Measurements from ENCODE around the gene CDH13. TPM values are rescaled to one million over a fixed set of nuclear protein-coding genes. Genes with fewer than 3 reads are reported as not detected.

The CDH13 gene
- total and polyA plus RNA-seq, 10 of the 15 experiments (the other 5 are each of a cell fraction or from before 2014, with no cell fraction given) = under 0.01 to 0.05 TPM; not detected in 8

DNA sequence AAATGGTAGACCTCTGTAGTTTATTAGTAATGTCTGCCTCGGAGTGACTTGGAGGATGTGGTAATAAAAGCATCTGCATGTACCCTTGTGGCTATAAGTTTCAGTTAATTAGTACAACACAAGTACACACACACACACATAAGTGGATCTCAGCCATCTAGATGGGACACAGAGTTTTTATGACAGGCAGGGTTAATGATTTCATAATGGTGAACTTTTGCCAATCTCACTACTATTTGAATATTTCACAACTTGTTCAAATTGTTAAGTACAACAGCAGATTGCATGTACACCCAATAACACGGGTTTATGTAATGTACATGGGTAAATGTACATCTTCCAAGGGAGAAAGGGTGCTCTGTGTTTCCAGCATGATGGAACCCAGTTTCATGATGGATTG, 669.7 kb downstream of the CDH13 start:
- Histone ChIP-seq H3K4me1 (ENCODE audit: control insufficient read depth, insufficient read depth, low read length) (no peaks in the 10 kb centered on the region), H3K4me3 (no peak overlapping the region), H3K4me2 (ENCODE audit: control insufficient read depth, insufficient read depth) (no peak overlapping the region), H3K9ac (ENCODE audit: control insufficient read depth, insufficient read depth, low read length) (no peak overlapping the region), H3K9me3 (replicated peaks; ENCODE audit: control insufficient read depth, insufficient read depth, low read length) (no peaks in the 10 kb centered on the region), H2AFZ (ENCODE audit: control insufficient read depth, low read depth, low read length) (no peak overlapping the region), H4K20me1 (ENCODE audit: control insufficient read depth, insufficient read depth) (no peaks in the 10 kb centered on the region), H3K36me3 (ENCODE audit: control insufficient read depth in 2 of 2, insufficient read depth in 2 of 2, low read length in 1 of 2) (no peaks in the 10 kb centered on the region), H3K79me2 (ENCODE audit: control insufficient read depth, insufficient read depth, low read length) (no peaks in the 10 kb centered on the region), H3K27me3 (replicated peaks in 1 of 2; ENCODE audit: control insufficient read depth in 2 of 2, insufficient read depth in 2 of 2, low read length in 1 of 2) (no peaks in the 10 kb centered on the region), H3K27ac (ENCODE audit: control insufficient read depth, insufficient read depth) (no peak overlapping the region)
- no peak for DNase-seq (ENCODE audit: low read depth, low spot score)
- RAD21 ChIA-PET (ENCODE audit: unreplicated experiment) = no interaction called here
- CTCF ChIA-PET = no interaction called here
- BruUV-seq (replicated peaks) = no TSS peak
- in situ Hi-C loops (cut with MboI) = no loop called here
- SMC1A ChIA-PET (ENCODE audit: uncharacterized antibody, unreplicated experiment) = no interaction called here
- FAIRE-seq = no peak
- intact Hi-C loops (cut with micrococcal nuclease; ENCODE audit: unreplicated experiment) = no loop called here
- POLR2A ChIA-PET = no interaction called here
- no peak for ATAC-seq
- 8% methylated on average over 2 of the region's 2 CpGs for WGBS (ENCODE audit: insufficient coverage, insufficient replicate concordance, low lambda C conversion rate, missing lambda C conversion rate)
- TF ChIP-seq, protein P1, sequence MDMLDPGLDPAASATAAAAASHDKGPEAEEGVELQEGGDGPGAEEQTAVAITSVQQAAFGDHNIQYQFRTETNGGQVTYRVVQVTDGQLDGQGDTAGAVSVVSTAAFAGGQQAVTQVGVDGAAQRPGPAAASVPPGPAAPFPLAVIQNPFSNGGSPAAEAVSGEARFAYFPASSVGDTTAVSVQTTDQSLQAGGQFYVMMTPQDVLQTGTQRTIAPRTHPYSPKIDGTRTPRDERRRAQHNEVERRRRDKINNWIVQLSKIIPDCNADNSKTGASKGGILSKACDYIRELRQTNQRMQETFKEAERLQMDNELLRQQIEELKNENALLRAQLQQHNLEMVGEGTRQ (IDR thresholded peaks at IDR 0.05; ENCODE audit: borderline replicate concordance, low read depth, low read length) = no peak
- TF ChIP-seq, protein P2, sequence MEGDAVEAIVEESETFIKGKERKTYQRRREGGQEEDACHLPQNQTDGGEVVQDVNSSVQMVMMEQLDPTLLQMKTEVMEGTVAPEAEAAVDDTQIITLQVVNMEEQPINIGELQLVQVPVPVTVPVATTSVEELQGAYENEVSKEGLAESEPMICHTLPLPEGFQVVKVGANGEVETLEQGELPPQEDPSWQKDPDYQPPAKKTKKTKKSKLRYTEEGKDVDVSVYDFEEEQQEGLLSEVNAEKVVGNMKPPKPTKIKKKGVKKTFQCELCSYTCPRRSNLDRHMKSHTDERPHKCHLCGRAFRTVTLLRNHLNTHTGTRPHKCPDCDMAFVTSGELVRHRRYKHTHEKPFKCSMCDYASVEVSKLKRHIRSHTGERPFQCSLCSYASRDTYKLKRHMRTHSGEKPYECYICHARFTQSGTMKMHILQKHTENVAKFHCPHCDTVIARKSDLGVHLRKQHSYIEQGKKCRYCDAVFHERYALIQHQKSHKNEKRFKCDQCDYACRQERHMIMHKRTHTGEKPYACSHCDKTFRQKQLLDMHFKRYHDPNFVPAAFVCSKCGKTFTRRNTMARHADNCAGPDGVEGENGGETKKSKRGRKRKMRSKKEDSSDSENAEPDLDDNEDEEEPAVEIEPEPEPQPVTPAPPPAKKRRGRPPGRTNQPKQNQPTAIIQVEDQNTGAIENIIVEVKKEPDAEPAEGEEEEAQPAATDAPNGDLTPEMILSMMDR (IDR thresholded peaks at IDR 0.05 in 2 of 3, conservative IDR thresholded peaks at IDR 0.05 in 1 of 3; ENCODE audit: control insufficient read depth in 2 of 3, extremely low read depth in 1 of 3, insufficient read depth in 1 of 3, low read depth in 3 of 3, low read length in 3 of 3) = no peak
- TF ChIP-seq TCF7 (IDR thresholded peaks at IDR 0.05; ENCODE audit: borderline replicate concordance) (no peak), ZNF207 (IDR thresholded peaks at IDR 0.05; ENCODE audit: borderline replicate concordance) (no peak), NR2C2 (IDR thresholded peaks at IDR 0.05; ENCODE audit: borderline replicate concordance, control insufficient read depth, insufficient read length, low read depth) (no peak), NFYB (IDR thresholded peaks at IDR 0.05; ENCODE audit: insufficient read depth, low read depth, low read length) (no peak), RELA (IDR thresholded peaks at IDR 0.05; ENCODE audit: borderline replicate concordance, partially characterized antibody) (no peak), EED (IDR thresholded peaks at IDR 0.05; ENCODE audit: low read depth) (no peak), SP1 (IDR thresholded peaks at IDR 0.05; ENCODE audit: low read depth, low read length) (no peak), TBL1XR1 (IDR thresholded peaks at IDR 0.05; ENCODE audit: low read depth, low read length) (no peak), NR2C1 (IDR thresholded peaks at IDR 0.05) (no peak)
- TF ChIP-seq, protein P3, sequence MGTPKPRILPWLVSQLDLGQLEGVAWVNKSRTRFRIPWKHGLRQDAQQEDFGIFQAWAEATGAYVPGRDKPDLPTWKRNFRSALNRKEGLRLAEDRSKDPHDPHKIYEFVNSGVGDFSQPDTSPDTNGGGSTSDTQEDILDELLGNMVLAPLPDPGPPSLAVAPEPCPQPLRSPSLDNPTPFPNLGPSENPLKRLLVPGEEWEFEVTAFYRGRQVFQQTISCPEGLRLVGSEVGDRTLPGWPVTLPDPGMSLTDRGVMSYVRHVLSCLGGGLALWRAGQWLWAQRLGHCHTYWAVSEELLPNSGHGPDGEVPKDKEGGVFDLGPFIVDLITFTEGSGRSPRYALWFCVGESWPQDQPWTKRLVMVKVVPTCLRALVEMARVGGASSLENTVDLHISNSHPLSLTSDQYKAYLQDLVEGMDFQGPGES (IDR thresholded peaks at IDR 0.05) = no peak
- TF ChIP-seq, protein P4, sequence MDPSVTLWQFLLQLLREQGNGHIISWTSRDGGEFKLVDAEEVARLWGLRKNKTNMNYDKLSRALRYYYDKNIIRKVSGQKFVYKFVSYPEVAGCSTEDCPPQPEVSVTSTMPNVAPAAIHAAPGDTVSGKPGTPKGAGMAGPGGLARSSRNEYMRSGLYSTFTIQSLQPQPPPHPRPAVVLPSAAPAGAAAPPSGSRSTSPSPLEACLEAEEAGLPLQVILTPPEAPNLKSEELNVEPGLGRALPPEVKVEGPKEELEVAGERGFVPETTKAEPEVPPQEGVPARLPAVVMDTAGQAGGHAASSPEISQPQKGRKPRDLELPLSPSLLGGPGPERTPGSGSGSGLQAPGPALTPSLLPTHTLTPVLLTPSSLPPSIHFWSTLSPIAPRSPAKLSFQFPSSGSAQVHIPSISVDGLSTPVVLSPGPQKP (IDR thresholded peaks at IDR 0.05; ENCODE audit: low read depth, low read length) = no peak
- TF ChIP-seq, protein P5, sequence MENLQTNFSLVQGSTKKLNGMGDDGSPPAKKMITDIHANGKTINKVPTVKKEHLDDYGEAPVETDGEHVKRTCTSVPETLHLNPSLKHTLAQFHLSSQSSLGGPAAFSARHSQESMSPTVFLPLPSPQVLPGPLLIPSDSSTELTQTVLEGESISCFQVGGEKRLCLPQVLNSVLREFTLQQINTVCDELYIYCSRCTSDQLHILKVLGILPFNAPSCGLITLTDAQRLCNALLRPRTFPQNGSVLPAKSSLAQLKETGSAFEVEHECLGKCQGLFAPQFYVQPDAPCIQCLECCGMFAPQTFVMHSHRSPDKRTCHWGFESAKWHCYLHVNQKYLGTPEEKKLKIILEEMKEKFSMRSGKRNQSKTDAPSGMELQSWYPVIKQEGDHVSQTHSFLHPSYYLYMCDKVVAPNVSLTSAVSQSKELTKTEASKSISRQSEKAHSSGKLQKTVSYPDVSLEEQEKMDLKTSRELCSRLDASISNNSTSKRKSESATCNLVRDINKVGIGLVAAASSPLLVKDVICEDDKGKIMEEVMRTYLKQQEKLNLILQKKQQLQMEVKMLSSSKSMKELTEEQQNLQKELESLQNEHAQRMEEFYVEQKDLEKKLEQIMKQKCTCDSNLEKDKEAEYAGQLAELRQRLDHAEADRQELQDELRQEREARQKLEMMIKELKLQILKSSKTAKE (IDR thresholded peaks at IDR 0.05; ENCODE audit: low read depth, poor library complexity, severe bottlenecking) = no peak
- TF ChIP-seq, protein P6, sequence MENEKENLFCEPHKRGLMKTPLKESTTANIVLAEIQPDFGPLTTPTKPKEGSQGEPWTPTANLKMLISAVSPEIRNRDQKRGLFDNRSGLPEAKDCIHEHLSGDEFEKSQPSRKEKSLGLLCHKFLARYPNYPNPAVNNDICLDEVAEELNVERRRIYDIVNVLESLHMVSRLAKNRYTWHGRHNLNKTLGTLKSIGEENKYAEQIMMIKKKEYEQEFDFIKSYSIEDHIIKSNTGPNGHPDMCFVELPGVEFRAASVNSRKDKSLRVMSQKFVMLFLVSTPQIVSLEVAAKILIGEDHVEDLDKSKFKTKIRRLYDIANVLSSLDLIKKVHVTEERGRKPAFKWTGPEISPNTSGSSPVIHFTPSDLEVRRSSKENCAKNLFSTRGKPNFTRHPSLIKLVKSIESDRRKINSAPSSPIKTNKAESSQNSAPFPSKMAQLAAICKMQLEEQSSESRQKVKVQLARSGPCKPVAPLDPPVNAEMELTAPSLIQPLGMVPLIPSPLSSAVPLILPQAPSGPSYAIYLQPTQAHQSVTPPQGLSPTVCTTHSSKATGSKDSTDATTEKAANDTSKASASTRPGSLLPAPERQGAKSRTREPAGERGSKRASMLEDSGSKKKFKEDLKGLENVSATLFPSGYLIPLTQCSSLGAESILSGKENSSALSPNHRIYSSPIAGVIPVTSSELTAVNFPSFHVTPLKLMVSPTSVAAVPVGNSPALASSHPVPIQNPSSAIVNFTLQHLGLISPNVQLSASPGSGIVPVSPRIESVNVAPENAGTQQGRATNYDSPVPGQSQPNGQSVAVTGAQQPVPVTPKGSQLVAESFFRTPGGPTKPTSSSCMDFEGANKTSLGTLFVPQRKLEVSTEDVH (IDR thresholded peaks at IDR 0.05; ENCODE audit: low read depth, partially characterized antibody) = no peak
